Measurements from ENCODE around the gene ABCC8. TPM values are rescaled to one million over a fixed set of nuclear protein-coding genes. Genes with fewer than 3 reads are reported as not detected.

ABCC8 gene
- total RNA-seq, 4 donors from 2014 or later = 0.40 to 4.0 (median 3.5) TPM

DNA sequence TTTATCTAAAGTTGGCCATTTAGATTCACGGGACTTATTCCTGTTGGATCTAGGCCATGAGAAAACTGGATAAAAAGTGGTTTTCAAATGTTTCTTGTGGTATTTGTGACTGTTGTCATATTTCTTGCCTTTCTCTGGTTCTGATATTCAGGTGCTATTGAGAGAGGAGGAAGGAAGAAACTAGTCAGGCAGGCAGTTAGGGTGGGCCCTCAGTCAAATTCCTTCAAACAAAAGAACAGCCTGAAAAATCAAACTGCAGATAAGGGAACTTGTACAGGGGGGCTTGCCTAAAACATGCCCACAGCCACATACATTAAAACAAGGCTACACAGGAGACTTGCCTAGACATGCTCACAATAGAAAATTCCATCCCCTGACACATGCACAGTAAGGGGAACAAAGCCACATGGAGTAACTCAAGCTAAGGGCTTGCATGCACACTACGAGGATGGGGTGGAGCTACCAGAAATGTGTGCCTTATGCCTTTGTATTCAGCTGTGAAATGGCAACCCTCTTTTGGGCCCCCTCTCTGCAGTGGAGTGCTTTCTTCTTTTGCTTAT, 106.9 kb downstream of the ABCC8 start:
- peaks cover 39 to 48% of the 10 kb centered on the region in 2 donors for H3K9me3 ChIP-seq
- intact Hi-C loops (cut with DNase I; ENCODE audit: low total_unique reads) (no loop called here), in situ Hi-C loops (cut with MboI; ENCODE audit: low pct_ligation_motif_present in 1 of 4, low pct_unique_long_range_greater_than_20kb in 1 of 4, low sequenced_read_pairs in 3 of 4) (no loop called here)
- no peak overlapping the region for H3K27ac ChIP-seq
- no peak for TF ChIP-seq EP300 (IDR thresholded peaks at IDR 0.05; ENCODE audit: low read depth)
- TF ChIP-seq, protein P1, sequence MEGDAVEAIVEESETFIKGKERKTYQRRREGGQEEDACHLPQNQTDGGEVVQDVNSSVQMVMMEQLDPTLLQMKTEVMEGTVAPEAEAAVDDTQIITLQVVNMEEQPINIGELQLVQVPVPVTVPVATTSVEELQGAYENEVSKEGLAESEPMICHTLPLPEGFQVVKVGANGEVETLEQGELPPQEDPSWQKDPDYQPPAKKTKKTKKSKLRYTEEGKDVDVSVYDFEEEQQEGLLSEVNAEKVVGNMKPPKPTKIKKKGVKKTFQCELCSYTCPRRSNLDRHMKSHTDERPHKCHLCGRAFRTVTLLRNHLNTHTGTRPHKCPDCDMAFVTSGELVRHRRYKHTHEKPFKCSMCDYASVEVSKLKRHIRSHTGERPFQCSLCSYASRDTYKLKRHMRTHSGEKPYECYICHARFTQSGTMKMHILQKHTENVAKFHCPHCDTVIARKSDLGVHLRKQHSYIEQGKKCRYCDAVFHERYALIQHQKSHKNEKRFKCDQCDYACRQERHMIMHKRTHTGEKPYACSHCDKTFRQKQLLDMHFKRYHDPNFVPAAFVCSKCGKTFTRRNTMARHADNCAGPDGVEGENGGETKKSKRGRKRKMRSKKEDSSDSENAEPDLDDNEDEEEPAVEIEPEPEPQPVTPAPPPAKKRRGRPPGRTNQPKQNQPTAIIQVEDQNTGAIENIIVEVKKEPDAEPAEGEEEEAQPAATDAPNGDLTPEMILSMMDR (IDR thresholded peaks at IDR 0.05) = no peak
- no peak for TF ChIP-seq POLR2AphosphoS5 (IDR thresholded peaks at IDR 0.05)
- TF ChIP-seq POLR2A (IDR thresholded peaks at IDR 0.05) = no peak
- H3K36me3 ChIP-seq = peaks cover 0 to 67% (median 26%) of the 10 kb centered on the region in 4 donors
- no peak for DNase-seq
- H3K4me3 ChIP-seq = no peak overlapping the region
- WGBS, 2 donors (ENCODE audit: low coverage in 1 of 2) = 90 to 100% methylated on average over 1 to 2 of the region's 2 CpGs
- H3K4me1 ChIP-seq = no peaks in the 10 kb centered on the region
- H3K27me3 ChIP-seq = no peaks in the 10 kb centered on the region

GRCh38 chr11:17369094-17369493, 107.6 kb downstream of the ABCC8 start:
- Histone ChIP-seq H3K27ac (no peak overlapping the region), H3K4me1 (no peaks in the 10 kb centered on the region), H3K27me3 (no peaks in the 10 kb centered on the region), H3K36me3 (peaks cover 0 to 67% (median 26%) of the 10 kb centered on the region in 4 donors), H3K9me3 (peaks cover 39 to 48% of the 10 kb centered on the region in 2 donors), H3K4me3 (no peak overlapping the region)
- TF ChIP-seq POLR2A (IDR thresholded peaks at IDR 0.05) = no peak
- TF ChIP-seq, protein P1 (IDR thresholded peaks at IDR 0.05) = no peak
- TF ChIP-seq EP300 (IDR thresholded peaks at IDR 0.05; ENCODE audit: low read depth) = no peak
- TF ChIP-seq POLR2AphosphoS5 (IDR thresholded peaks at IDR 0.05) = no peak
- intact Hi-C loops (cut with DNase I; ENCODE audit: low total_unique reads) (no loop called here), in situ Hi-C loops (cut with MboI; ENCODE audit: low pct_ligation_motif_present in 1 of 4, low pct_unique_long_range_greater_than_20kb in 1 of 4, low sequenced_read_pairs in 3 of 4) (no loop called here)
- DNase-seq = no peak

- 70 to 91% methylated on average over 2 to 3 of the region's 3 CpGs for WGBS, 2 donors (ENCODE audit: low coverage in 1 of 2)
Observed at GRCh38 chr11:17368551-17368950, 108.1 kb downstream of the ABCC8 start.

GRCh38 chr11:17366495-17366894, 110.2 kb downstream of the ABCC8 start:
- no peaks in the 10 kb centered on the region for H3K4me1 ChIP-seq
- H3K9me3 ChIP-seq = peaks cover 22 to 30% of the 10 kb centered on the region in 2 donors
- no peaks in the 10 kb centered on the region for H3K27me3 ChIP-seq
- peaks cover 0 to 44% (median 16%) of the 10 kb centered on the region in 4 donors for H3K36me3 ChIP-seq
- TF ChIP-seq, protein P1 (IDR thresholded peaks at IDR 0.05) = no peak
- no peak for TF ChIP-seq EP300 (IDR thresholded peaks at IDR 0.05; ENCODE audit: low read depth)
- TF ChIP-seq POLR2A (IDR thresholded peaks at IDR 0.05) = no peak
- no peak for TF ChIP-seq POLR2AphosphoS5 (IDR thresholded peaks at IDR 0.05)
- DNase-seq = no peak
- in situ Hi-C loops (cut with MboI; ENCODE audit: low pct_ligation_motif_present in 1 of 4, low pct_unique_long_range_greater_than_20kb in 1 of 4, low sequenced_read_pairs in 3 of 4) (no loop called here), intact Hi-C loops (cut with DNase I; ENCODE audit: low total_unique reads) (no loop called here)
- H3K4me3 ChIP-seq = no peak overlapping the region
- 100% methylated on average over 1 of the region's 1 CpG; no CpG with 5 or more reads in 1 of the 2 donors for WGBS, 2 donors (ENCODE audit: low coverage in 1 of 2)
- no peak overlapping the region for H3K27ac ChIP-seq

More at GRCh38 chr11:17368551-17368950, 108.1 kb downstream of the ABCC8 start:
- peaks cover 39 to 48% of the 10 kb centered on the region in 2 donors for H3K9me3 ChIP-seq
- DNase-seq = no peak
- in situ Hi-C loops (cut with MboI; ENCODE audit: low pct_ligation_motif_present in 1 of 4, low pct_unique_long_range_greater_than_20kb in 1 of 4, low sequenced_read_pairs in 3 of 4) (no loop called here), intact Hi-C loops (cut with DNase I; ENCODE audit: low total_unique reads) (no loop called here)
- TF ChIP-seq POLR2AphosphoS5 (IDR thresholded peaks at IDR 0.05) = no peak
- TF ChIP-seq EP300 (IDR thresholded peaks at IDR 0.05; ENCODE audit: low read depth) = no peak
- TF ChIP-seq, protein P1 (IDR thresholded peaks at IDR 0.05) = no peak
- TF ChIP-seq POLR2A (IDR thresholded peaks at IDR 0.05) = no peak
- H3K27me3 ChIP-seq = no peaks in the 10 kb centered on the region
- no peaks in the 10 kb centered on the region for H3K4me1 ChIP-seq
- peaks cover 0 to 64% (median 26%) of the 10 kb centered on the region in 4 donors for H3K36me3 ChIP-seq
- no peak overlapping the region for H3K4me3 ChIP-seq
- H3K27ac ChIP-seq = no peak overlapping the region

All from transverse colon (tissue), 4 donors.